PC-3 (cell line): ENCODE data around the gene ELF4. TPM values are rescaled to one million over a fixed set of nuclear protein-coding genes. Genes with fewer than 3 reads are reported as not detected.

Experiments used
- ATAC-seq: fragments of 200-7000 bp; cut with Tn5 transposase; 2 replicates; pipeline ENCODE4 v1.9.1; 2020; ENCODE audit warnings: mild to moderate bottlenecking, moderate library complexity
- BruUV-seq: library from RNA; stranded (reverse); fragments of 400-500 nt; replicated peaks from 2 replicates; lab custom pipeline; 2021; lab: Mats Ljungman, UMichigan
- CTCF ChIA-PET: fragments of 300-600 bp; sonication (Branson Sonifier 250); formaldehyde crosslinking; loops from one replicate; lab custom pipeline; 2022; ENCODE audit warnings: antibody characterized with exemption; lab: Charles Lee
- POLR2A ChIA-PET: fragments of 300-600 bp; sonication (Branson Sonifier 250); formaldehyde crosslinking; loops from one replicate; lab custom pipeline; 2022; ENCODE audit warnings: antibody characterized with exemption; ENCODE audit not compliant: unreplicated experiment; lab: Charles Lee
- DNase-seq: peaks from one replicate; pipeline ENCODE4 v3.0.0-alpha.2; 2015
- H2AFZ ChIP-seq: fragments of 300-600 bp; sonication (generic); 2 replicates; pipeline ENCODE4 v1.6.0; 2016; ENCODE audit warnings: antibody characterized with exemption, low read length
- H3F3A ChIP-seq: fragments of 300-600 bp; sonication (generic); one replicate; pipeline ENCODE4 v1.6.0; 2017; ENCODE audit warnings: antibody characterized with exemption, low read length, control low read depth, mild to moderate bottlenecking; ENCODE audit not compliant: unreplicated experiment
- H3K27ac ChIP-seq: fragments of 300-600 bp; sonication (generic); 2 replicates; pipeline ENCODE4 v1.5.1; 2016; ENCODE audit warnings: mild to moderate bottlenecking, low read length
- H3K27me3 ChIP-seq: fragments of 300-600 bp; sonication (generic); 2 replicates; pipeline ENCODE4 v1.6.1; 2016; ENCODE audit warnings: low read length, mixed read lengths
- H3K36me3 ChIP-seq: fragments of 300-600 bp; sonication (generic); 2 replicates; pipeline ENCODE4 v1.6.1; 2016; ENCODE audit warnings: low read depth, mixed run types, low read length, mixed read lengths
- H3K4me1 ChIP-seq: fragments of 300-600 bp; sonication (generic); 2 replicates; pipeline ENCODE4 v1.5.1; 2016; ENCODE audit warnings: low read length; ENCODE audit not compliant: insufficient read depth
- H3K4me2 ChIP-seq: fragments of 300-600 bp; sonication (generic); 2 replicates; pipeline ENCODE4 v1.6.0; 2016; ENCODE audit warnings: low read length
- H3K4me3 ChIP-seq: fragments of 300-600 bp; sonication (generic); 2 replicates; pipeline ENCODE4 v1.5.1; 2016; ENCODE audit warnings: mild to moderate bottlenecking, low read length, mixed read lengths
- H3K79me2 ChIP-seq: fragments of 300-600 bp; sonication (generic); 2 replicates; pipeline ENCODE4 v1.6.1; 2017; ENCODE audit warnings: low read length, mixed read lengths
- H3K9ac ChIP-seq: fragments of 300-600 bp; sonication (generic); 2 replicates; pipeline ENCODE4 v1.6.0; 2016; ENCODE audit warnings: mild to moderate bottlenecking, low read length
- H3K9me2 ChIP-seq: fragments of 300-600 bp; sonication (generic); replicated peaks from 2 replicates; pipeline ENCODE4 v1.6.1; 2016; ENCODE audit warnings: mixed run types, low read length, mixed read lengths
- H3K9me3 ChIP-seq: fragments of 300-600 bp; sonication (generic); 2 replicates; pipeline ENCODE4 v1.6.1; 2016; ENCODE audit warnings: low read length, mixed read lengths
- H4K20me1 ChIP-seq: fragments of 300-600 bp; sonication (generic); 2 replicates; pipeline ENCODE4 v1.6.1; 2016; ENCODE audit warnings: low read length, mixed read lengths
- CTCF ChIP-seq: fragments of 300-600 bp; sonication (generic); conservative IDR thresholded peaks from 2 replicates; pipeline ENCODE4 v1.5.1; 2017; ENCODE audit warnings: antibody characterized with exemption, low read depth, mild to moderate bottlenecking, low read length
- EZH2 ChIP-seq: fragments of 300-600 bp; sonication (generic); IDR thresholded peaks from one replicate; pipeline ENCODE4 v1.6.1; 2017; ENCODE audit warnings: antibody characterized with exemption, mild to moderate bottlenecking, low read length; ENCODE audit not compliant: unreplicated experiment
- EZH2phosphoT487 ChIP-seq: fragments of 300-600 bp; sonication (generic); IDR thresholded peaks from 2 replicates; pipeline ENCODE4 v1.6.1; 2018; ENCODE audit warnings: mild to moderate bottlenecking, antibody characterized with exemption, low read length, borderline replicate concordance
- intact Hi-C: fragments of 100-400 bp; cut with micrococcal nuclease; formaldehyde crosslinking; loops from 2 replicates; pipeline ENCODE4 v1.9.0; 2023
- total RNA-seq: library from RNA; depleted of rRNA; stranded (reverse); fragments of >200 nt; gene quantifications from 2 replicates; pipeline ENCODE4 v1.2.3, GENCODE V29; 2014

The ELF4 gene
- total RNA-seq, 1 experiment from 2014 or later: 23.4 TPM

GRCh38 chrX:130080791-130081367, 29.4 kb downstream of the ELF4 start:
- no TSS peak for BruUV-seq
- no peaks in the 10 kb centered on the region for H3K4me1 ChIP-seq
- POLR2A ChIA-PET: no interaction called here
- H4K20me1 ChIP-seq: no peaks in the 10 kb centered on the region
- intact Hi-C loops: loop anchor here (1.0 kb wide), 1 partner anchor 111 kb away; no protein-coding TSS in a partner anchor
- H3F3A ChIP-seq: no peaks in the 10 kb centered on the region
- H3K79me2 ChIP-seq: 0 out of 2 replicates have a peak, but pooled peaks cover 5% of the 10 kb centered on the region
- H3K4me2 ChIP-seq: no peak overlapping the region
- H3K9me2 ChIP-seq: no peaks in the 10 kb centered on the region
- no peaks in the 10 kb centered on the region for H3K27me3 ChIP-seq
- H3K27ac ChIP-seq: no peak overlapping the region
- DNase-seq (no peak), ATAC-seq (no peak)
- H3K9me3 ChIP-seq: no peaks in the 10 kb centered on the region
- no peak overlapping the region for H3K4me3 ChIP-seq
- TF ChIP-seq EZH2 (no peak), EZH2phosphoT487 (no peak), CTCF (no peak)
- CTCF ChIA-PET: no interaction called here
- H2AFZ ChIP-seq: no peak overlapping the region
- no peak overlapping the region for H3K9ac ChIP-seq
- 0 out of 2 replicates have a peak, but pooled peaks cover 3% of the 10 kb centered on the region for H3K36me3 ChIP-seq

GRCh38 chrX:130079824-130080406, 30.4 kb downstream of the ELF4 start:
- ChIA-PET CTCF (interaction anchor here (0.5 to 1.0 kb wide), 5 partner anchors 9 to 270 kb away, joined by 3 to 6 read pairs (median 4); no protein-coding TSS in a partner anchor), POLR2A (no interaction called here)
- ATAC-seq: peak; percentile 88
- TF ChIP-seq CTCF: peak; percentile 86
- no peak for TF ChIP-seq EZH2phosphoT487
- no peak for TF ChIP-seq EZH2
- Histone ChIP-seq H3K9me3 (no peaks in the 10 kb centered on the region), H3K4me2 (no peak overlapping the region), H3K27ac (no peak overlapping the region), H3F3A (no peaks in the 10 kb centered on the region), H3K4me1 (no peaks in the 10 kb centered on the region), H2AFZ (no peak overlapping the region), H3K9ac (no peak overlapping the region), H4K20me1 (no peaks in the 10 kb centered on the region), H3K79me2 (0 out of 2 replicates have a peak, but pooled peaks cover 2% of the 10 kb centered on the region), H3K9me2 (no peaks in the 10 kb centered on the region), H3K36me3 (no peaks in the 10 kb centered on the region), H3K4me3 (no peak overlapping the region), H3K27me3 (no peaks in the 10 kb centered on the region)
- peak; percentile 75 for DNase-seq
- intact Hi-C loops: loop anchor here (1.0 kb wide), 1 partner anchor 112 kb away; no protein-coding TSS in a partner anchor
- BruUV-seq: no TSS peak

- DNase-seq: no peak
- Histone ChIP-seq H3F3A (no peaks in the 10 kb centered on the region), H3K27me3 (no peaks in the 10 kb centered on the region), H3K9me3 (no peaks in the 10 kb centered on the region), H4K20me1 (no peaks in the 10 kb centered on the region), H3K4me3 (no peak overlapping the region), H3K9me2 (no peaks in the 10 kb centered on the region), H3K79me2 (no peaks in the 10 kb centered on the region), H3K27ac (no peak overlapping the region), H3K4me2 (no peak overlapping the region), H3K36me3 (0 out of 2 replicates have a peak, but pooled peaks cover 2% of the 10 kb centered on the region), H3K9ac (no peak overlapping the region), H2AFZ (no peak overlapping the region), H3K4me1 (no peaks in the 10 kb centered on the region)
- ChIA-PET POLR2A (no interaction called here), CTCF (no interaction called here)
- intact Hi-C loops: no loop called here
- BruUV-seq: no TSS peak
- no peak for ATAC-seq
- no peak for TF ChIP-seq EZH2phosphoT487
- TF ChIP-seq CTCF: no peak
- TF ChIP-seq EZH2: no peak
These were observed 34.5 kb downstream of the ELF4 start for GRCh38 chrX:130075777-130076176.
